Loucy (cell line): ENCODE measurements around the gene JARID2.

Experiments
- H2AFZ ChIP-seq: fragments of 200-600 bp; sonication (generic); 2 replicates; pipeline ENCODE4 v1.6.0; 2016; ENCODE audit warnings: antibody characterized with exemption, mild to moderate bottlenecking, low read length, moderate library complexity
- H3F3A ChIP-seq: fragments of 200-600 bp; 2 replicates; pipeline ENCODE4 v1.6.0; 2016; ENCODE audit warnings: antibody characterized with exemption, low read depth, mild to moderate bottlenecking
- H3K27me3 ChIP-seq: fragments of 200-600 bp; sonication (generic); 2 replicates; pipeline ENCODE4 v1.6.1; 2014; ENCODE audit warnings: low read length, mild to moderate bottlenecking; ENCODE audit not compliant: insufficient read depth, poor library complexity, severe bottlenecking
- H3K36me3 ChIP-seq: fragments of 200-600 bp; sonication (generic); 2 replicates; pipeline ENCODE4 v1.6.1; 2016; ENCODE audit warnings: low read length; ENCODE audit not compliant: insufficient read depth
- H3K4me1 ChIP-seq: fragments of 200-600 bp; sonication (generic); 2 replicates; pipeline ENCODE4 v1.5.1; 2014; ENCODE audit warnings: low read length, mild to moderate bottlenecking; ENCODE audit not compliant: insufficient read depth, poor library complexity, severe bottlenecking
- H3K4me2 ChIP-seq: fragments of 200-600 bp; sonication (generic); 2 replicates; pipeline ENCODE4 v1.6.0; 2014; ENCODE audit warnings: antibody characterized with exemption, low read length, low read depth, mild to moderate bottlenecking; ENCODE audit not compliant: poor library complexity, severe bottlenecking
- H3K4me3 ChIP-seq: fragments of 200-600 bp; sonication (generic); 2 replicates; pipeline ENCODE4 v1.5.1; 2014; ENCODE audit warnings: low read length, mild to moderate bottlenecking, mixed read lengths; ENCODE audit not compliant: poor library complexity, severe bottlenecking
- H3K79me2 ChIP-seq: fragments of 200-600 bp; sonication (generic); 2 replicates; pipeline ENCODE4 v1.6.1; 2014; ENCODE audit warnings: low read length; ENCODE audit not compliant: insufficient read depth
- H3K9ac ChIP-seq: fragments of 200-600 bp; sonication (generic); 2 replicates; pipeline ENCODE4 v1.6.0; 2014; ENCODE audit warnings: mild to moderate bottlenecking, low read depth, low read length, moderate library complexity; ENCODE audit not compliant: poor library complexity, severe bottlenecking
- H3K9me2 ChIP-seq: fragments of 200-600 bp; sonication (generic); replicated peaks from 2 replicates; pipeline ENCODE4 v1.6.1; 2016; ENCODE audit warnings: low read depth, low read length, mixed read lengths
- H3K9me3 ChIP-seq: fragments of 200-600 bp; sonication (generic); 2 replicates; pipeline ENCODE4 v1.6.1; 2014; ENCODE audit warnings: mild to moderate bottlenecking, antibody characterized with exemption, low read length, low read depth; ENCODE audit not compliant: insufficient read depth
- H4K20me1 ChIP-seq: fragments of 200-600 bp; sonication (generic); 2 replicates; pipeline ENCODE4 v1.6.0; 2014; ENCODE audit warnings: antibody characterized with exemption, low read length, mild to moderate bottlenecking; ENCODE audit not compliant: insufficient read depth, poor library complexity, severe bottlenecking
- CTCF ChIP-seq: fragments of 200-600 bp; sonication (generic); conservative IDR thresholded peaks from 2 replicates; pipeline ENCODE4 v1.5.1; 2014; ENCODE audit warnings: mild to moderate bottlenecking, antibody characterized with exemption, low read length
- EZH2phosphoT487 ChIP-seq: fragments of 200-600 bp; IDR thresholded peaks from 2 replicates; pipeline ENCODE4 v1.6.1; 2018; ENCODE audit warnings: antibody characterized with exemption, mild to moderate bottlenecking, moderate library complexity, borderline replicate concordance

The JARID2 gene

GRCh38 chr6:15500901-15501825, 255.3 kb downstream of the JARID2 start:
- no peak overlapping the region for H2AFZ ChIP-seq
- no peak overlapping the region for H3K4me2 ChIP-seq
- no peak for TF ChIP-seq EZH2phosphoT487
- no peak for TF ChIP-seq CTCF
- H3K79me2 ChIP-seq = peaks cover 95% of the 10 kb centered on the region
- H3F3A ChIP-seq = no peaks in the 10 kb centered on the region
- H3K36me3 ChIP-seq = peaks cover 98% of the 10 kb centered on the region
- H3K9me2 ChIP-seq = no peaks in the 10 kb centered on the region
- peaks cover 68% of the 10 kb centered on the region for H4K20me1 ChIP-seq
- no peaks in the 10 kb centered on the region for H3K9me3 ChIP-seq
- no peak overlapping the region for H3K4me3 ChIP-seq
- H3K4me1 ChIP-seq = no peaks in the 10 kb centered on the region
- no peak overlapping the region for H3K9ac ChIP-seq
- H3K27me3 ChIP-seq = no peaks in the 10 kb centered on the region

GRCh38 chr6:15501826-15502445, 256.1 kb downstream of the JARID2 start:
- Histone ChIP-seq H3K9ac (no peak overlapping the region), H3F3A (no peaks in the 10 kb centered on the region), H3K27me3 (no peaks in the 10 kb centered on the region), H3K4me1 (no peaks in the 10 kb centered on the region), H3K9me3 (no peaks in the 10 kb centered on the region), H4K20me1 (peaks cover 69% of the 10 kb centered on the region), H3K4me3 (no peak overlapping the region), H3K9me2 (no peaks in the 10 kb centered on the region), H2AFZ (no peak overlapping the region), H3K36me3 (peaks cover 98% of the 10 kb centered on the region), H3K79me2 (peaks cover 95% of the 10 kb centered on the region), H3K4me2 (no peak overlapping the region)
- TF ChIP-seq CTCF = no peak
- TF ChIP-seq EZH2phosphoT487 = no peak

- Histone ChIP-seq H3K9me3 (no peaks in the 10 kb centered on the region), H3K79me2 (peaks cover 99% of the 10 kb centered on the region), H4K20me1 (peaks cover 74% of the 10 kb centered on the region), H3K36me3 (peaks cover 100% of the 10 kb centered on the region), H3F3A (no peaks in the 10 kb centered on the region), H2AFZ (no peak overlapping the region), H3K9ac (no peak overlapping the region), H3K27me3 (no peaks in the 10 kb centered on the region), H3K4me3 (no peak overlapping the region), H3K4me2 (no peak overlapping the region), H3K4me1 (no peaks in the 10 kb centered on the region), H3K9me2 (no peaks in the 10 kb centered on the region)
- TF ChIP-seq EZH2phosphoT487 = no peak
- no peak for TF ChIP-seq CTCF
These were observed 256.8 kb downstream of the JARID2 start for GRCh38 chr6:15502446-15503345.
